ENCODE data around the gene DOLK.
"Not testable (repeated sequence)": the region's sequence is repeated elsewhere in the genome, so short reads cannot be mapped to it uniquely, and the experiment has no call there.

DOLK gene
- long read RNA-seq, donor 1, transcript DOLK-201 (1 exons, 2,090 nt): major isoform, 30 of 30 reads
- long read RNA-seq, donor 1, partial matches to known transcripts: 0 of 30 reads
- long read RNA-seq, donor 1, other reads (novel, unspliced or antisense): 0 of 30 reads
- long read RNA-seq, donor 2, transcript DOLK-201 (1 exons, 2,090 nt): major isoform, 19 of 19 reads
- long read RNA-seq, donor 2, partial matches to known transcripts: 0 of 19 reads
- long read RNA-seq, donor 2, other reads (novel, unspliced or antisense): 0 of 19 reads
- long read RNA-seq, donor 3, transcript DOLK-201 (1 exons, 2,090 nt): major isoform, 13 of 13 reads
- long read RNA-seq, donor 3, partial matches to known transcripts: 0 of 13 reads
- long read RNA-seq, donor 3, other reads (novel, unspliced or antisense): 0 of 13 reads
- long read RNA-seq, donor 4, transcript DOLK-201 (1 exons, 2,090 nt): major isoform, 15 of 15 reads
- long read RNA-seq, donor 4, partial matches to known transcripts: 0 of 15 reads
- long read RNA-seq, donor 4, other reads (novel, unspliced or antisense): 0 of 15 reads
- long read RNA-seq, donor 5, transcript DOLK-201 (1 exons, 2,090 nt): major isoform, 22 of 22 reads
- long read RNA-seq, donor 5, partial matches to known transcripts: 0 of 22 reads
- long read RNA-seq, donor 5, other reads (novel, unspliced or antisense): 0 of 22 reads
- long read RNA-seq, donor 6, transcript DOLK-201 (1 exons, 2,090 nt): major isoform, 31 of 31 reads
- long read RNA-seq, donor 6, partial matches to known transcripts: 0 of 31 reads
- long read RNA-seq, donor 6, other reads (novel, unspliced or antisense): 0 of 31 reads
- long read RNA-seq, donor 7, transcript DOLK-201 (1 exons, 2,090 nt): major isoform, 48 of 48 reads
- long read RNA-seq, donor 7, partial matches to known transcripts: 0 of 48 reads
- long read RNA-seq, donor 7, other reads (novel, unspliced or antisense): 0 of 48 reads
- long read RNA-seq, donor 8, transcript DOLK-201 (1 exons, 2,090 nt): major isoform, 34 of 54 reads
- long read RNA-seq, donor 8, partial matches to known transcripts: 20 of 54 reads
- long read RNA-seq, donor 8, other reads (novel, unspliced or antisense): 0 of 54 reads

- DNase-seq: peak; percentile 96
These were observed at the start of gene DOLK, which contains the start of gene NUP188 for GRCh38 chr9:128947527-128948301. Gene DOLK (minus strand): TSS chr9:128947603. CDS start chr9:128947303, 300 bp downstream. Gene NUP188 (plus strand): TSS chr9:128947699. CDS start chr9:128947720, 21 bp downstream.

GRCh38 chr9:128995791-128996190 lies 48.4 kb upstream of the DOLK start:
- no peak for DNase-seq

- no peak for DNase-seq
These were observed 45.6 kb upstream of the DOLK start for GRCh38 chr9:128992995-128993394.

GRCh38 chr9:128987805-128988204 lies 40.4 kb upstream of the DOLK start:
- DNase-seq: no peak

- DNase-seq: no peak
These were observed 39.3 kb upstream of the DOLK start for GRCh38 chr9:128986671-128987070.

GRCh38 chr9:128983536-128983935 lies 36.1 kb upstream of the DOLK start:
- no peak for DNase-seq

- no peak for DNase-seq
These were observed 31.7 kb upstream of the DOLK start for GRCh38 chr9:128979111-128979510.

- no peak for DNase-seq
These were observed 25.6 kb upstream of the DOLK start for GRCh38 chr9:128972956-128973355.

GRCh38 chr9:128969491-128969890 lies 22.1 kb upstream of the DOLK start:
- no peak for DNase-seq

- not testable (repeated sequence) for DNase-seq
These were observed 14.0 kb upstream of the DOLK start for GRCh38 chr9:128961403-128961802.

- DNase-seq: no peak
These were observed 201 bp downstream of the DOLK start for GRCh38 chr9:128947277-128947526.

GRCh38 chr9:128946571-128947276 lies 679 bp downstream of the DOLK start:
- no peak for DNase-seq

- no peak for DNase-seq
These were observed 1.5 kb downstream of the DOLK start for GRCh38 chr9:128945798-128946501.

GRCh38 chr9:128944966-128945365 lies 2.4 kb downstream of the DOLK start:
- DNase-seq: not testable (repeated sequence)

GRCh38 chr9:128943832-128944620 lies 3.4 kb downstream of the DOLK start:
- DNase-seq: no peak

GRCh38 chr9:128940946-128941755 lies 6.3 kb downstream of the DOLK start:
- no peak for DNase-seq

GRCh38 chr9:128940271-128940921 lies 7.0 kb downstream of the DOLK start:
- DNase-seq: no peak
